Astrocyte (in vitro differentiated cells and primary cell): ENCODE measurements around the gene AMH. TPM values are rescaled to one million over a fixed set of nuclear protein-coding genes. Genes with fewer than 3 reads are reported as not detected.
A peak's percentile ranks its signal among the peaks of the same experiment; 100 is the strongest.

Experiments
- DNase-seq: peaks from one replicate; pipeline ENCODE4 v3.0.0-alpha.2; 2010; ENCODE audit warnings: low read depth
- FAIRE-seq: peaks from 2 replicates; lab custom pipeline; 2011; peaks lifted over from hg19 to GRCh38; lab: Jason Lieb, UNC
- H2AFZ ChIP-seq: 2 replicates; pipeline ENCODE4 v1.6.0; 2012; ENCODE audit warnings: low read depth, low read length, inconsistent platforms
- H3K27ac ChIP-seq: 2 replicates; pipeline ENCODE4 v1.5.1; 2011; ENCODE audit warnings: low read depth, low read length, inconsistent platforms
- H3K27me3 ChIP-seq: 2 replicates; pipeline ENCODE4 v1.6.0; 2011; ENCODE audit warnings: low read length, inconsistent platforms; ENCODE audit not compliant: insufficient read depth
- H3K36me3 ChIP-seq: 2 replicates; pipeline ENCODE4 v1.5.1; 2011; ENCODE audit warnings: low read length, inconsistent platforms; ENCODE audit not compliant: insufficient read depth
- H3K4me1 ChIP-seq: 2 replicates; pipeline ENCODE4 v1.5.1; 2011; ENCODE audit warnings: low read length, inconsistent platforms; ENCODE audit not compliant: insufficient read depth
- H3K4me2 ChIP-seq: 2 replicates; pipeline ENCODE4 v1.6.0; 2012; ENCODE audit warnings: low read length, inconsistent platforms
- H3K4me3 ChIP-seq: 2 replicates; pipeline ENCODE4 v1.5.1; 2011; ENCODE audit warnings: low read depth, mild to moderate bottlenecking, low read length, inconsistent platforms; ENCODE audit not compliant: insufficient read depth
- H3K79me2 ChIP-seq: 2 replicates; pipeline ENCODE4 v1.6.0; 2012; ENCODE audit warnings: mild to moderate bottlenecking, low read length, inconsistent platforms; ENCODE audit not compliant: insufficient read depth
- H3K9ac ChIP-seq: 2 replicates; pipeline ENCODE4 v1.6.0; 2012; ENCODE audit warnings: mild to moderate bottlenecking, low read length, inconsistent platforms
- H3K9me3 ChIP-seq: 2 replicates; pipeline ENCODE4 v1.5.1; 2012; ENCODE audit warnings: low read depth, mild to moderate bottlenecking, low read length, inconsistent platforms; ENCODE audit not compliant: insufficient read depth
- H4K20me1 ChIP-seq: 2 replicates; pipeline ENCODE4 v1.6.0; 2012; ENCODE audit warnings: low read length, inconsistent platforms; ENCODE audit not compliant: insufficient read depth
- H3K27ac Mint-ChIP-seq: one replicate; pipeline ENCODE4 v1.8.0; 2021; ENCODE audit warnings: mild to moderate bottlenecking, mixed read lengths; ENCODE audit not compliant: unreplicated experiment
- H3K27me3 Mint-ChIP-seq: one replicate; pipeline ENCODE4 v1.8.0; 2021; ENCODE audit warnings: low read depth, mixed read lengths; ENCODE audit not compliant: unreplicated experiment
- H3K36me3 Mint-ChIP-seq: one replicate; pipeline ENCODE4 v1.8.0; 2021; ENCODE audit warnings: low read depth, mixed read lengths; ENCODE audit not compliant: unreplicated experiment
- H3K4me1 Mint-ChIP-seq: one replicate; pipeline ENCODE4 v1.8.0; 2021; ENCODE audit warnings: low read depth, mixed read lengths; ENCODE audit not compliant: unreplicated experiment
- H3K4me3 Mint-ChIP-seq: one replicate; pipeline ENCODE4 v1.8.0; 2021; ENCODE audit warnings: mild to moderate bottlenecking, moderate library complexity, mixed read lengths; ENCODE audit not compliant: unreplicated experiment
- H3K9me3 Mint-ChIP-seq: one replicate; pipeline ENCODE4 v1.8.0; 2021; ENCODE audit warnings: mild to moderate bottlenecking, mixed read lengths; ENCODE audit not compliant: unreplicated experiment
- EZH2 ChIP-seq: IDR thresholded peaks from 2 replicates; pipeline ENCODE4 v1.6.1; 2012; ENCODE audit warnings: mild to moderate bottlenecking, low read length, inconsistent platforms; ENCODE audit not compliant: insufficient read depth
- total RNA-seq: library from RNA; stranded (reverse); gene quantifications from 2 replicates; pipeline ENCODE4 v1.2.1, GENCODE V29; 2021
- TF ChIP-seq, protein P1 (sequence below): IDR thresholded peaks from 2 replicates; pipeline ENCODE4 v1.5.1; 2011; ENCODE audit warnings: low read depth, mild to moderate bottlenecking, inconsistent platforms, low read length, moderate library complexity; ENCODE audit not compliant: insufficient read depth

AMH gene
- total RNA-seq, 1 donor from 2014 or later = 4.6 TPM

GRCh38 chr19:2237869-2238153, 11.3 kb upstream of the AMH start:
- Histone ChIP-seq H3K9ac (peak overlapping the region; percentile 93), H3K27ac (no peak overlapping the region)
- FAIRE-seq = no peak

GRCh38 chr19:2239173-2239572, 9.9 kb upstream of the AMH start:
- Mint-ChIP-seq H3K36me3 (peaks cover 8% of the 10 kb centered on the region), H3K4me1 (peaks cover 39% of the 10 kb centered on the region), H3K27me3 (no peaks in the 10 kb centered on the region), H3K27ac (peak overlapping the region; percentile 67), H3K9me3 (no peaks in the 10 kb centered on the region), H3K4me3 (peak overlapping the region; percentile 95)
- H3K27ac ChIP-seq = peak overlapping the region; percentile 61
- H3K27me3 ChIP-seq = no peaks in the 10 kb centered on the region
- no peaks in the 10 kb centered on the region for H3K9me3 ChIP-seq
- no peak overlapping the region for H2AFZ ChIP-seq
- peaks cover 81% of the 10 kb centered on the region for H4K20me1 ChIP-seq
- TF ChIP-seq EZH2 = no peak
- TF ChIP-seq, protein P1, sequence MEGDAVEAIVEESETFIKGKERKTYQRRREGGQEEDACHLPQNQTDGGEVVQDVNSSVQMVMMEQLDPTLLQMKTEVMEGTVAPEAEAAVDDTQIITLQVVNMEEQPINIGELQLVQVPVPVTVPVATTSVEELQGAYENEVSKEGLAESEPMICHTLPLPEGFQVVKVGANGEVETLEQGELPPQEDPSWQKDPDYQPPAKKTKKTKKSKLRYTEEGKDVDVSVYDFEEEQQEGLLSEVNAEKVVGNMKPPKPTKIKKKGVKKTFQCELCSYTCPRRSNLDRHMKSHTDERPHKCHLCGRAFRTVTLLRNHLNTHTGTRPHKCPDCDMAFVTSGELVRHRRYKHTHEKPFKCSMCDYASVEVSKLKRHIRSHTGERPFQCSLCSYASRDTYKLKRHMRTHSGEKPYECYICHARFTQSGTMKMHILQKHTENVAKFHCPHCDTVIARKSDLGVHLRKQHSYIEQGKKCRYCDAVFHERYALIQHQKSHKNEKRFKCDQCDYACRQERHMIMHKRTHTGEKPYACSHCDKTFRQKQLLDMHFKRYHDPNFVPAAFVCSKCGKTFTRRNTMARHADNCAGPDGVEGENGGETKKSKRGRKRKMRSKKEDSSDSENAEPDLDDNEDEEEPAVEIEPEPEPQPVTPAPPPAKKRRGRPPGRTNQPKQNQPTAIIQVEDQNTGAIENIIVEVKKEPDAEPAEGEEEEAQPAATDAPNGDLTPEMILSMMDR = no peak
- FAIRE-seq (no peak), DNase-seq (no peak)
- peak overlapping the region; percentile 93 for H3K4me2 ChIP-seq
- peaks cover 56% of the 10 kb centered on the region for H3K4me1 ChIP-seq
- H3K4me3 ChIP-seq = peak overlapping the region; percentile 66
- H3K36me3 ChIP-seq = peaks cover 5% of the 10 kb centered on the region
- H3K9ac ChIP-seq = peak overlapping the region; percentile 93
- peaks cover 96% of the 10 kb centered on the region for H3K79me2 ChIP-seq

More at GRCh38 chr19:2237869-2238153, 11.3 kb upstream of the AMH start:
- TF ChIP-seq EZH2 = no peak
- TF ChIP-seq, protein P1 = no peak
- peaks cover 43% of the 10 kb centered on the region for H3K4me1 Mint-ChIP-seq
- Histone ChIP-seq H3K36me3 (peaks cover 5% of the 10 kb centered on the region), H4K20me1 (peaks cover 81% of the 10 kb centered on the region), H3K27me3 (no peaks in the 10 kb centered on the region), H3K4me1 (peaks cover 64% of the 10 kb centered on the region), H3K4me2 (peak overlapping the region; percentile 93), H2AFZ (no peak overlapping the region), H3K9me3 (no peaks in the 10 kb centered on the region), H3K79me2 (peaks cover 96% of the 10 kb centered on the region), H3K4me3 (peak overlapping the region; percentile 81)
- H3K36me3 Mint-ChIP-seq = peaks cover 8% of the 10 kb centered on the region
- H3K27me3 Mint-ChIP-seq = no peaks in the 10 kb centered on the region
- no peaks in the 10 kb centered on the region for H3K9me3 Mint-ChIP-seq
- DNase-seq = no peak
- peak overlapping the region; percentile 86 for H3K27ac Mint-ChIP-seq
- peak overlapping the region; percentile 95 for H3K4me3 Mint-ChIP-seq
